Gastrocnemius medialis (tissue), 4 donors: ENCODE results near the gene COL4A5. TPM values are rescaled to one million over a fixed set of nuclear protein-coding genes. Genes with fewer than 3 reads are reported as not detected.
"Not testable (repeated sequence)": the region's sequence is repeated elsewhere in the genome, so short reads cannot be mapped to it uniquely, and the experiment has no call there.

Source experiments
- ATAC-seq, 2 donors: fragments of 150-250 bp; one replicate each; pipeline ENCODE4 v1.9.1; 2016
- DNase-seq, 2 donors: peaks; one replicate each; pipeline ENCODE4 v3.0.0-alpha.2; 2019
- H3K27ac ChIP-seq, 4 donors: fragments of 200-600 bp; sonication (generic); 1 replicate in 1 of 4; 2 replicates in 3 of 4; pipeline ENCODE4 v1.5.1; 2016 to 2018; ENCODE audit warnings: mild to moderate bottlenecking in 2 of 4, moderate library complexity in 1 of 4
- H3K27me3 ChIP-seq, 3 donors: fragments of 200-600 bp; sonication (generic) in 2 of 3; 1 replicate in 1 of 3; 2 replicates in 2 of 3; pipeline versions ENCODE4 v1.5.1 to v1.6.0; 2016 to 2019; ENCODE audit warnings: mild to moderate bottlenecking in 1 of 3, moderate library complexity in 1 of 3
- H3K36me3 ChIP-seq, 2 donors: fragments of 200-600 bp; sonication (generic) in 1 of 2; one replicate each; pipeline ENCODE4 v1.5.1; 2017 to 2018
- H3K4me1 ChIP-seq, 2 donors: fragments of 200-600 bp; sonication (generic) in 1 of 2; one replicate each; pipeline ENCODE4 v1.5.1; 2016 to 2017; ENCODE audit warnings: mild to moderate bottlenecking in 2 of 2
- H3K4me3 ChIP-seq, 4 donors: fragments of 200-600 bp; sonication (generic) in 3 of 4; 1 replicate in 1 of 4; 2 replicates in 3 of 4; pipeline ENCODE4 v1.5.1; 2016 to 2019; ENCODE audit warnings: mild to moderate bottlenecking in 2 of 4
- H3K9me3 ChIP-seq, 3 donors: fragments of 200-600 bp; sonication (generic) in 2 of 3; 1 replicate in 1 of 3; 2 replicates in 2 of 3; pipeline ENCODE4 v1.5.1; 2016 to 2019
- POLR2A ChIP-seq, 2 donors: fragments of 450-650 bp; IDR thresholded peaks; one replicate each; pipeline ENCODE4 v1.6.1; 2017; ENCODE audit warnings: antibody characterized with exemption in 2 of 2, mild to moderate bottlenecking in 2 of 2, moderate library complexity in 2 of 2
- in situ Hi-C, 4 donors: fragments of 200-750 bp; cut with MboI; loops; one replicate each; pipeline versions ENCODE4 v1.15.0 to v1.8.0; 2017; ENCODE audit warnings: low sequenced_read_pairs in 4 of 4
- intact Hi-C: fragments of 100-400 bp; cut with DNase I; formaldehyde crosslinking; loops from one replicate; pipeline ENCODE4 v1.15.1; 2023; ENCODE audit warnings: low total_unique reads
- total RNA-seq, 4 donors: library from RNA; depleted of rRNA; stranded (reverse); fragments of >200 nt; gene quantifications; one replicate each; pipeline versions ENCODE4 v1.1.0 to v1.2.3, GENCODE V29; 2016
- TF ChIP-seq, protein P1 (sequence below), 5 experiments: fragments of 450-650 bp in 3 of 5; fragments of 200-600 bp in 2 of 5; sonication (generic) in 2 of 5; IDR thresholded peaks in 4 of 5; conservative IDR thresholded peaks in 1 of 5; 1 replicate in 4 of 5; 2 replicates in 1 of 5; pipeline ENCODE4 v1.5.1; 2016 to 2019; ENCODE audit warnings: antibody characterized with exemption in 5 of 5, mild to moderate bottlenecking in 3 of 5, moderate library complexity in 3 of 5

Gene COL4A5
- total RNA-seq, 4 donors from 2014 or later = 0.60 to 15.1 (median 4.4) TPM

- Histone ChIP-seq H3K9me3 (no peaks in the 10 kb centered on the region), H3K27ac (no peak overlapping the region), H3K4me1 (peaks cover 0 to 4% of the 10 kb centered on the region in 2 donors), H3K4me3 (no peak overlapping the region), H3K27me3 (no peaks in the 10 kb centered on the region), H3K36me3 (no peaks in the 10 kb centered on the region)
- DNase-seq (no peak), ATAC-seq (no peak)
- TF ChIP-seq POLR2A (IDR thresholded peaks at IDR 0.05) = no peak
- TF ChIP-seq, protein P1, sequence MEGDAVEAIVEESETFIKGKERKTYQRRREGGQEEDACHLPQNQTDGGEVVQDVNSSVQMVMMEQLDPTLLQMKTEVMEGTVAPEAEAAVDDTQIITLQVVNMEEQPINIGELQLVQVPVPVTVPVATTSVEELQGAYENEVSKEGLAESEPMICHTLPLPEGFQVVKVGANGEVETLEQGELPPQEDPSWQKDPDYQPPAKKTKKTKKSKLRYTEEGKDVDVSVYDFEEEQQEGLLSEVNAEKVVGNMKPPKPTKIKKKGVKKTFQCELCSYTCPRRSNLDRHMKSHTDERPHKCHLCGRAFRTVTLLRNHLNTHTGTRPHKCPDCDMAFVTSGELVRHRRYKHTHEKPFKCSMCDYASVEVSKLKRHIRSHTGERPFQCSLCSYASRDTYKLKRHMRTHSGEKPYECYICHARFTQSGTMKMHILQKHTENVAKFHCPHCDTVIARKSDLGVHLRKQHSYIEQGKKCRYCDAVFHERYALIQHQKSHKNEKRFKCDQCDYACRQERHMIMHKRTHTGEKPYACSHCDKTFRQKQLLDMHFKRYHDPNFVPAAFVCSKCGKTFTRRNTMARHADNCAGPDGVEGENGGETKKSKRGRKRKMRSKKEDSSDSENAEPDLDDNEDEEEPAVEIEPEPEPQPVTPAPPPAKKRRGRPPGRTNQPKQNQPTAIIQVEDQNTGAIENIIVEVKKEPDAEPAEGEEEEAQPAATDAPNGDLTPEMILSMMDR (IDR thresholded peaks at IDR 0.05 in 4 of 5, conservative IDR thresholded peaks at IDR 0.05 in 1 of 5) = no peak
- in situ Hi-C loops (no loop called here), intact Hi-C loops (no loop called here)
These were observed 25.0 kb downstream of the COL4A5 start for GRCh38 chrX:108464604-108465003.

DNA sequence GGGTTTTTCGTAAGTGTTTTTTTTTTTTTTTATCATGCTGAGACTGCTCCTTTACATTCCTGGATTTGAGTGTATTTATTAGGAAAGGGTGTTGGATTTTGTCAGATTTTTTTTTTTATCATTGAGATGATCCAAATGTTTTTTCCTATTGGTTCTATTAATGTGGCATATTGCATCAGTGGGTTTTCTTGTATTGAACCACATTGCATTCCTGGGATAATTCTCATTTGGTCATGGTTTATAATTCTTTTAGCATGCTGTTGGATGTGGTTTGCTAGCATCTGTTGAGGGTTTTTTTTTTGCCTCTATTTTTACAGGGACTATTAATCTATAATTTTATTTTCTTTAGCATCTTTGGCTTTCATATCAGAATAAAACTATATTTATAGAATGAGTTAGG is 28.8 kb downstream of the COL4A5 start:
- Histone ChIP-seq H3K4me1 (peaks cover 0 to 4% of the 10 kb centered on the region in 2 donors), H3K27me3 (no peaks in the 10 kb centered on the region), H3K36me3 (no peaks in the 10 kb centered on the region), H3K4me3 (no peak overlapping the region), H3K9me3 (no peaks in the 10 kb centered on the region), H3K27ac (no peak overlapping the region)
- in situ Hi-C loops = no loop called here
- DNase-seq = no peak
- intact Hi-C loops = no loop called here
- no peak for ATAC-seq
- TF ChIP-seq, protein P1 (IDR thresholded peaks at IDR 0.05 in 4 of 5, conservative IDR thresholded peaks at IDR 0.05 in 1 of 5) = no peak
- TF ChIP-seq POLR2A (IDR thresholded peaks at IDR 0.05) = no peak

DNA sequence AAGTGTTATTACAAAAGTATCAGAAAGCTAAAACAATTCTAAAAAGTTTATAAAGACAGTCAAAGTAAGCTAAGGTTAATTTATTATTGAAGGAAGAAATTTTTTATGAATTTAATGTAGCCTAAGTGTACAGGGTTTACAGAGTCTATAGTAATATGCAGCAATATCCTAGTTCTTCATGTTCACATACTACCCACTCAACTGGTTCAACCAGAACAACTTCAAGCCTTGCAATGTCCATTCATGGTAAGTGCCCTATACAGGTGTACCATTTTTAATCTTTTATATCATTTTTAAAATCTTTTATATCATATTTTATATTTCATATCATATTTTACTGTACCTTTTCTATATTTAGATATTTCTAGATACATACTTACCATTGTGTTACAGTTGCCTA is 34.3 kb downstream of the COL4A5 start:
- DNase-seq = no peak
- Histone ChIP-seq H3K27ac (no peak overlapping the region), H3K27me3 (no peaks in the 10 kb centered on the region), H3K36me3 (no peaks in the 10 kb centered on the region), H3K4me3 (no peak overlapping the region), H3K4me1 (no peaks in the 10 kb centered on the region), H3K9me3 (no peaks in the 10 kb centered on the region)
- TF ChIP-seq, protein P1 (IDR thresholded peaks at IDR 0.05 in 4 of 5, conservative IDR thresholded peaks at IDR 0.05 in 1 of 5) = no peak
- TF ChIP-seq POLR2A (IDR thresholded peaks at IDR 0.05) = no peak
- intact Hi-C loops (no loop called here), in situ Hi-C loops (no loop called here)
- no peak for ATAC-seq

DNA sequence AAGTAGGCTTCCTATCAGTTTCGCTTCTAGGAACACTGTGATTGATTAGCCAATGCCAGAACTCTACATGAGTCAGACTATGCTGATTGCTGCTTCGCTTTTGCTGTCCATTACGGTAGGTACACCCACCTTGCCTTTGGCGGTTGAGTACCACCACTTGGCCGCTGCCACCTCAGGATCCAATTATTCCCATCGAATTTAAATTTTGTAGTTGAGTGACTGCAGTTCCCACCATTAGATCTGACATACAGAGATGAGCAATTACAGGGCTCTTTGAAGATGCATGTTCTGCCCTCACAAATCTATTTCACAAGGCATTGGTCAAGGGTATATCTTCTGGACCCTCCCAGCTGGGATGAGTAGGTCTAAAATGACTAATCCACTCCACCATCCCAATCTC is 41.9 kb downstream of the COL4A5 start:
- ATAC-seq, H3K27me3 ChIP-seq, in situ Hi-C loops, DNase-seq, H3K4me1 ChIP-seq, H3K27ac ChIP-seq, H3K36me3 ChIP-seq, H3K9me3 ChIP-seq, intact Hi-C loops, H3K4me3 ChIP-seq: not testable (repeated sequence)

- in situ Hi-C loops = no loop called here
- H3K27ac ChIP-seq = no peak overlapping the region
- no peaks in the 10 kb centered on the region for H3K4me1 ChIP-seq
- intact Hi-C loops = no loop called here
- no peaks in the 10 kb centered on the region for H3K9me3 ChIP-seq
- ATAC-seq (no peak), DNase-seq (no peak)
- H3K36me3 ChIP-seq = no peaks in the 10 kb centered on the region
- TF ChIP-seq POLR2A (IDR thresholded peaks at IDR 0.05) = no peak
- TF ChIP-seq, protein P1 (IDR thresholded peaks at IDR 0.05 in 4 of 5, conservative IDR thresholded peaks at IDR 0.05 in 1 of 5) = no peak
- no peaks in the 10 kb centered on the region for H3K27me3 ChIP-seq
- no peak overlapping the region for H3K4me3 ChIP-seq
These were observed 44.6 kb downstream of the COL4A5 start for GRCh38 chrX:108484251-108484650.
